Body of pancreas (tissue), 4 donors: Measurements from ENCODE around the gene MICAL1.

ENCODE experiments used
- CTCF ChIP-seq, 7 experiments: fragments of 450-650 bp in 4 of 7; fragments of 200-600 bp in 3 of 7; sonication (generic) in 3 of 7; IDR thresholded peaks; one replicate each; pipeline ENCODE4 v1.5.1; 2016 to 2019; ENCODE audit warnings: antibody characterized with exemption in 7 of 7
- POLR2A ChIP-seq, 3 donors: fragments of 450-650 bp; IDR thresholded peaks; one replicate each; pipeline ENCODE4 v1.6.1; 2016; ENCODE audit warnings: antibody characterized with exemption in 3 of 3, mild to moderate bottlenecking in 2 of 3

DNA sequence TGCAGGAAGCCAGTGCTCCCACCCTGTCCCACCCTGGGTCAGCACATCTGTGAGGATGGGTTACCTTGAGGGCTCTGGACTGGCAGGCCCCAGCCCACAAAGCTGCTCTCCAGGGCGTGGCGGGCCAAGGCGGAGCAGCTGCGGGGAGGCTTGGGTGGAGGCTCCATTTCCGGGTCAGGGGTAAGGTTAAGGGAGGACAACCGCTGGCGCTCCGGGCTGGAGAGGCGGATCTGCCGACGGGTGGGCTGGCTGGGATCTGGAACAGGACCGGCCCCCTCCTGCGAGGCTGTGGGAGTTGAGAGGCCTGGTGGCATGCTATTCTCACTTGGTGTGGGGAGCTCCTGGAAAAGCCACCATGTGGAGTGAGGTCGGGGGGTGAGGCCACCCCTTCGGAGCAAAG lies 9.5 kb downstream of the MICAL1 start:
- no peak for TF ChIP-seq POLR2A (IDR thresholded peaks at IDR 0.05)
- TF ChIP-seq CTCF (IDR thresholded peaks at IDR 0.05), result no peak
